ENCODE measurements around the gene TAF1D. TPM values are rescaled to one million over a fixed set of nuclear protein-coding genes. Genes with fewer than 3 reads are reported as not detected.

The TAF1D gene
- total and polyA plus RNA-seq, 2 donors (not counting 3 experiments of a cell fraction or from before 2014, with no cell fraction given): 60.7 to 181 TPM

GRCh38 chr11:93766504-93766903 lies 25.2 kb upstream of the TAF1D start:
- no peaks in the 10 kb centered on the region for H4K20me1 ChIP-seq (replicated peaks; ENCODE audit: control insufficient read depth, extremely low read depth, insufficient read depth, low read length)
- H2AFZ ChIP-seq (ENCODE audit: low read depth, low read length): no peak overlapping the region
- no peaks in the 10 kb centered on the region for H3K79me2 ChIP-seq (ENCODE audit: control insufficient read depth, insufficient read depth, low read length)
- DNase-seq (ENCODE audit: low read depth, low spot score) (no peak), FAIRE-seq (no peak)
- dilution Hi-C loops (cut with MboI; ENCODE audit: extremely low pct_ligation_motif_present, low sequenced_read_pairs) (no loop called here), intact Hi-C loops (cut with micrococcal nuclease) (no loop called here)
- ChIA-PET CTCF (interaction anchor here (1.1 kb wide), 1 partner anchor 13 kb away, joined by 4 read pairs; no protein-coding TSS in a partner anchor), POLR2A (interaction anchor here (0.6 kb wide), 1 partner anchor 11 kb away, joined by 3 read pairs; no protein-coding TSS in a partner anchor)
- H3K4me3 ChIP-seq (replicated peaks in 1 of 3; ENCODE audit: insufficient read depth in 1 of 3, low read depth in 1 of 3, low read length in 3 of 3): no peak overlapping the region
- no TSS peak for BruUV-seq (replicated peaks)
- H3K9ac ChIP-seq (replicated peaks; ENCODE audit: extremely low read depth, insufficient read depth, low read length): no peak overlapping the region
- no peaks in the 10 kb centered on the region for H3K27me3 ChIP-seq (ENCODE audit: control insufficient read depth in 2 of 2, insufficient read depth in 2 of 2, low read length in 2 of 2)
- no peaks in the 10 kb centered on the region for H3K9me1 ChIP-seq (replicated peaks; ENCODE audit: control insufficient read depth, extremely low read depth, insufficient read depth, low read length)
- no peak for TF ChIP-seq CTCF (IDR thresholded peaks at IDR 0.05; ENCODE audit: extremely low read depth in 1 of 2, insufficient read depth in 1 of 2, low read depth in 1 of 2, low read length in 2 of 2)
- TF ChIP-seq MAX (IDR thresholded peaks at IDR 0.05; ENCODE audit: insufficient read depth, insufficient read length): no peak
- TF ChIP-seq GATA2 (IDR thresholded peaks at IDR 0.05; ENCODE audit: insufficient read depth, insufficient read length, low read depth, low read length): no peak
- TF ChIP-seq POLR2A (IDR thresholded peaks at IDR 0.05; ENCODE audit: low read depth, low read length): no peak
- no peak for TF ChIP-seq JUN (IDR thresholded peaks at IDR 0.05; ENCODE audit: borderline replicate concordance, insufficient read depth, insufficient read length, low read depth)
- no peak for TF ChIP-seq EZH2 (IDR thresholded peaks at IDR 0.05; ENCODE audit: borderline replicate concordance, low read depth, low read length, severe bottlenecking)
- TF ChIP-seq FOS (IDR thresholded peaks at IDR 0.05; ENCODE audit: borderline replicate concordance, insufficient read depth, low read length): no peak
- no peak for TF ChIP-seq POLR2AphosphoS5 (IDR thresholded peaks at IDR 0.05; ENCODE audit: insufficient read depth, low read depth, low read length)
- TF ChIP-seq MYC (IDR thresholded peaks at IDR 0.05; ENCODE audit: low read depth, low read length): no peak
- H3K4me1 ChIP-seq (ENCODE audit: control insufficient read depth, extremely low read depth, insufficient read depth, low read length): no peaks in the 10 kb centered on the region
- H3K27ac ChIP-seq (ENCODE audit: insufficient read depth, low read depth, low read length): no peak overlapping the region
- H3K36me3 ChIP-seq (ENCODE audit: control insufficient read depth in 2 of 2, extremely low read depth in 1 of 2, insufficient read depth in 2 of 2, low read length in 2 of 2): no peaks in the 10 kb centered on the region
- no peak overlapping the region for H3K4me2 ChIP-seq (ENCODE audit: insufficient read depth, low read length)
- no peaks in the 10 kb centered on the region for H3K9me3 ChIP-seq (replicated peaks; ENCODE audit: control insufficient read depth, insufficient read depth, low read length)
